ENCODE measurements around the gene CDK6.

CDK6 gene

GRCh38 chr7:92576296-92576695 lies 260.1 kb downstream of the CDK6 start:
- CTCF ChIA-PET, result interaction anchor here (1.0 to 1.4 kb wide), 3 partner anchors 13 to 20 kb away, joined by 3 to 6 read pairs (median 4); partner anchors contain the start of gene FAM133B
- TF ChIP-seq CTCF (IDR thresholded peaks at IDR 0.05; ENCODE audit: control extremely low read depth, extremely low read depth, low read depth, missing control alignments), result no peak
- POLR2A ChIA-PET, result no interaction called here

GRCh38 chr7:92569137-92569536 lies 267.2 kb downstream of the CDK6 start:
- POLR2A ChIA-PET, result no interaction called here
- CTCF ChIA-PET, result interaction anchor here (0.9 to 1.7 kb wide), 3 partner anchors 9 to 21 kb away, joined by 3 to 6 read pairs (median 3); partner anchors contain the start of gene FAM133B
- no peak for TF ChIP-seq CTCF (IDR thresholded peaks at IDR 0.05; ENCODE audit: control extremely low read depth, extremely low read depth, low read depth, missing control alignments)
- no peak for DNase-seq (ENCODE audit: extremely low spot score)

More at GRCh38 chr7:92576296-92576695, 260.1 kb downstream of the CDK6 start:
- DNase-seq (ENCODE audit: extremely low spot score), result no peak

- DNase-seq (ENCODE audit: extremely low spot score), result no peak
- POLR2A ChIA-PET, result no interaction called here
- CTCF ChIA-PET, result interaction anchor here (1.4 to 2.5 kb wide), 5 partner anchors 9 to 23 kb away, joined by 5 to 11 read pairs (median 6); partner anchors contain the start of gene FAM133B
- no peak for TF ChIP-seq CTCF (IDR thresholded peaks at IDR 0.05; ENCODE audit: control extremely low read depth, extremely low read depth, low read depth, missing control alignments)
Observed at GRCh38 chr7:92567460-92567859, 268.9 kb downstream of the CDK6 start.

- no peak for TF ChIP-seq CTCF (IDR thresholded peaks at IDR 0.05; ENCODE audit: control extremely low read depth, extremely low read depth, low read depth, missing control alignments)
- ChIA-PET POLR2A (interaction anchor here (0.6 to 1.0 kb wide), 2 partner anchors 600 to 692 kb away, joined by 3 to 7 read pairs; no protein-coding TSS in a partner anchor), CTCF (interaction anchor here (1.1 to 3.3 kb wide), 7 partner anchors 8 to 27 kb away, joined by 3 to 16 read pairs (median 4); no protein-coding TSS in a partner anchor)
- DNase-seq (ENCODE audit: extremely low spot score), result no peak
Observed at GRCh38 chr7:92563345-92563744, 273.0 kb downstream of the CDK6 start.

- ChIA-PET CTCF (interaction anchor here (1.4 kb wide), 1 partner anchor 32 kb away, joined by 4 read pairs; the partner anchor contains the start of genes PEX1 and RBM48), POLR2A (no interaction called here)
- no peak for TF ChIP-seq CTCF (IDR thresholded peaks at IDR 0.05; ENCODE audit: control extremely low read depth, extremely low read depth, low read depth, missing control alignments)
- no peak for DNase-seq (ENCODE audit: extremely low spot score)
Observed at GRCh38 chr7:92560602-92561001, 275.8 kb downstream of the CDK6 start.

GRCh38 chr7:92557808-92558362 lies 278.5 kb downstream of the CDK6 start:
- no peak for TF ChIP-seq CTCF (IDR thresholded peaks at IDR 0.05; ENCODE audit: control extremely low read depth, extremely low read depth, low read depth, missing control alignments)
- POLR2A ChIA-PET, result interaction anchor here (0.6 kb wide), 1 partner anchor 29 kb away, joined by 5 read pairs; the partner anchor contains the start of genes PEX1 and RBM48
- CTCF ChIA-PET, result interaction anchor here (1.0 to 1.9 kb wide), 2 partner anchors 8 to 9 kb away, joined by 3 to 6 read pairs; no protein-coding TSS in a partner anchor
- DNase-seq (ENCODE audit: extremely low spot score), result no peak

All from GM10248 (cell line).